ENCODE measurements around the gene GRIA1. TPM values are rescaled to one million over a fixed set of nuclear protein-coding genes. Genes with fewer than 3 reads are reported as not detected.

The GRIA1 gene
- polyA plus RNA-seq: 77.4 and 86.1 TPM in 2 replicates

GRCh38 chr5:153490118-153491037 lies at the start of gene GRIA1:
Gene GRIA1 (plus strand): TSS chr5:153490670.

